GM21526 (cell line): ENCODE results near the gene EVI2B.
"Not testable (repeated sequence)": the region's sequence is repeated elsewhere in the genome, so short reads cannot be mapped to it uniquely, and the experiment has no call there.

Source experiments
- ATAC-seq: cut with Tn5 transposase; IDR thresholded peaks from one replicate; pipeline ENCODE4 v1.9.1; 2021; ENCODE audit warnings: moderate library complexity; ENCODE audit not compliant: unreplicated experiment, low FRiP score

The EVI2B gene, protein sequence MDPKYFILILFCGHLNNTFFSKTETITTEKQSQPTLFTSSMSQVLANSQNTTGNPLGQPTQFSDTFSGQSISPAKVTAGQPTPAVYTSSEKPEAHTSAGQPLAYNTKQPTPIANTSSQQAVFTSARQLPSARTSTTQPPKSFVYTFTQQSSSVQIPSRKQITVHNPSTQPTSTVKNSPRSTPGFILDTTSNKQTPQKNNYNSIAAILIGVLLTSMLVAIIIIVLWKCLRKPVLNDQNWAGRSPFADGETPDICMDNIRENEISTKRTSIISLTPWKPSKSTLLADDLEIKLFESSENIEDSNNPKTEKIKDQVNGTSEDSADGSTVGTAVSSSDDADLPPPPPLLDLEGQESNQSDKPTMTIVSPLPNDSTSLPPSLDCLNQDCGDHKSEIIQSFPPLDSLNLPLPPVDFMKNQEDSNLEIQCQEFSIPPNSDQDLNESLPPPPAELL

DNA sequence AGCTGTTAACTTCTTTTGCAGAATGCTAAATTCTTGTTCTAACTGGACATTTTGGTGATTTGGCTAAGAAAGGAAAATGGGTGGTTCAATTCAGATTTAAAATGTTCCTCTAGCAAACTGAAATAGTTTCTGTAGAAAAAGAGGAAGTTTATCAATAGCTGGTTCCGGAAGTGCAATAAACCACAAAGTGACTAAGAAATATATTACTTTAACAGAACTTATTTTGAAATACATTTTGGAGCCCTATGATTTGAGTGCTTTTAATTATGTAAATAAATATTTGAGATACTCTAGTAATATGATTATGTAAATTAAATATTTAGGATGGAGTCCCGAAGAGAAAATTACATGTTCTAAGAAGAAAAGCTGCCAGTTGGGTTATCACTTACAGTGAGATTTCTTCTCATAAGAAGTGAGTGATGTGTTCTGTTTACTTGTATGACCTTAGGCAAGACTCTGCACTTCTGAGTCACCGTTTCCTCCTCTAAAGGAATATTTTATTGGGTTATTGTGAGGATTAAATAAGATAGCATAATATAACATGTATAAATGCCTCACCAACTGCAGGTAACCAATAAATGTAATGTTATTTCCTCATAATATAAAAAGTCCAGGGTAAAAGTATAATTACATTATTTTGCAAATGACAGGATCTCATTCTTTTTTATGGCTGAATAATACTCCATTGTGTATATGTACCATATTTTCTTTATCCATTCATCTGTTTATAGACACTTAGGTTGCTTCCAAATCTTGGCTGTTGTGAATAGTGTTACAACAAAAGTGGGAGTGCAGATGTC, at the start of gene EVI2B:
EVI2B (minus strand) TSS at position 73 of the 800 bp plus-strand sequence. CDS start 8,445 bp downstream, outside the sequence.
- no peak for ATAC-seq

DNA sequence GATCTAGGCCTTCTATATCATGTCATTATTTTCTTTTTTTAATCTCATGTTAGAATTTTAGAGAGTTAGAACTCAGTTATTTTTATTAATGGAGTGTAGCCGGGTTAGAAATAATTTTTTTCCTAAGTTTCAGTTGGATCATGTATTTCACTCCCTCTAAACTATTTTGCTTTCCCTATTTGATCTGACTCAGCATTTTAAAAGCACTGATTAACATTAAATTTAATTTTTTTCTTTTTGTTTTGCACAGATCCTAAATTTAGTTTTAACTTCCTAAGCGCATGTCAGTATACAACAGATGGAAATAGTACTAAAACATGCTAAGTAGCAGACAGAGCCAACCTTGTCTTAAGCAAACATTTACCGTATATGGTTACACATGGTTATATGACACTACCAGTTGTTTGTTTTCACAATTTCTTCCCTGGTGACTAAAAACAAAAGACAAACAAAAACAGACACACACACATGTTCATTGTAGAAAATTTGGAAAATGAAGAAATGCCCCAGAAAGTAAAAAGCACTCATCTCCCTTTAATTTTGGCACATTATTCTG, 44.1 kb upstream of the EVI2B start:
- ATAC-seq, result no peak

DNA sequence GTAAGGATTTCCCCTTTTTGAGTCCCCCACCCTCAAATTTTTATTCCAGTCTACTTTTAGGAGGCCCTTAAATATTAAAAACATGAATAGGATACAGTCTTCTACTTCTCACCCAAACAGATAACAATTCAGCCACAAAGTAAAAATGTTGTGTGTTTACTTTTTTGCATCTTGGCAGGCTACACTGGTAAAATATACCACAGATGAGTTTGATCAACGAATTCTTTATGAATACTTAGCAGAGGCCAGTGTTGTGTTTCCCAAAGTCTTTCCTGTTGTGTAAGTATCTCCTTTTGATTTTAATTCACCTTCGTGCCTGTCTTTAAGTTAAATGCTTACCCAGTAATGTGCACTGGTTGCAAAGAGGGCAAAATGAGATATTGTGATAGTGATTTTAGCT, 43.2 kb upstream of the EVI2B start:
- no peak for ATAC-seq

DNA sequence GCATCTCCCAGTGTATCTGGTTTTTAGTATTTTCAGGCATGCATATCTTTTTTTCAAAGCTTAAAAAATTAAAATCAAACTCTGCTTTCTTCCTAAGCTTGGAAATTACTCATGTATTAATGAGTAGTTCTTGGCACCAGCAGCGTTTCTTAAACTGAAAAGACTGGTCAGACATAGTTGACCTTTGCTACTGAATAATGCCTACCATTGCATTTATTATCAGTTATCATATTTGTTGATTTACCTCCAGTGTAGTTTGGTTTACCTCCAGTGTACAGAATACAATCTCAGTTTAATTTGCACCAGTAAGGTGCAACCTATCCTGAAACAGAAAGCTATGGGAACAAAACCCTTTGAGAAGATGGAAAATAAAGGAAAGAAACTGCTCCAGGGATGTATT, 42.1 kb upstream of the EVI2B start:
- ATAC-seq, result no peak

DNA sequence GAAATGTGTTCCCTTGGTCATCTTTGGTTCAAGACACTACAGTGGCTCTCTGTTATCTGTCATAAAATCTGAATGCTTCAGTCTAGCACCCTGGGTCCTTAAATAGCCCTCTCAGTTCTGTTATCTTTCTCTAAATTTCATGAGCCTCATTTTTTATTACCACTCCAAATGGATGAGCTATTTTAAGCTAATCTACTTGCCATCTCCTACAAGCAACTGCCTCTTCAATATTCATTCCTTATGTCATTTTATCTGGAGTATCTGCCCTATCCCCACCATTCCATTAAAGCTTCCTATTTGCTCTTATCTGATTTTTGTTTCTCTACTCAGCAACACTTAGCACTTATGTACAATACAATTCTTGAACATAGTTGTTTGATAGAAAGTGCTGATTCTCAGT, 35.6 kb upstream of the EVI2B start:
- no peak for ATAC-seq

DNA sequence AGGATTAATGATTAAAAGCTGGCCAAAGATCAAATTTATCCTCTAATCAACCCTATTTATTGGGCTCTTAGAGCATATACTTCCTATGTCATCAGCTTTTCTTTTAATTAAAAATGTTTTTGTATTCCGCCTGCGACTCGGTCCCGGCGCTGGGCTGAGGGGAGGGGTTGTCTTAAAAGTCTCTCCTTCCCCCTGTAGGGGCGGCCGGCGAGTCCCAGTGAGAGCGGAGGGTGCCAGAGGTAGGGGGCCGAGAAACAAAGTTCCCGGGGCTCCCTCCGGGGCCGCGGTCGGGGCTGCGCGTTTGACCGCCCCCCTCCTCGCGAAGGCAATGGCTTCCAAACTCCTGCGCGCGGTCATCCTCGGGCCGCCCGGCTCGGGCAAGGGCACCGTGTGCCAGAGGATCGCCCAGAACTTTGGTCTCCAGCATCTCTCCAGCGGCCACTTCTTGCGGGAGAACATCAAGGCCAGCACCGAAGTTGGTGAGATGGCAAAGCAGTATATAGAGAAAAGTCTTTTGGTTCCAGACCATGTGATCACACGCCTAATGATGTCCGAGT, 31.4 kb upstream of the EVI2B start:
- ATAC-seq, result not testable (repeated sequence)

DNA sequence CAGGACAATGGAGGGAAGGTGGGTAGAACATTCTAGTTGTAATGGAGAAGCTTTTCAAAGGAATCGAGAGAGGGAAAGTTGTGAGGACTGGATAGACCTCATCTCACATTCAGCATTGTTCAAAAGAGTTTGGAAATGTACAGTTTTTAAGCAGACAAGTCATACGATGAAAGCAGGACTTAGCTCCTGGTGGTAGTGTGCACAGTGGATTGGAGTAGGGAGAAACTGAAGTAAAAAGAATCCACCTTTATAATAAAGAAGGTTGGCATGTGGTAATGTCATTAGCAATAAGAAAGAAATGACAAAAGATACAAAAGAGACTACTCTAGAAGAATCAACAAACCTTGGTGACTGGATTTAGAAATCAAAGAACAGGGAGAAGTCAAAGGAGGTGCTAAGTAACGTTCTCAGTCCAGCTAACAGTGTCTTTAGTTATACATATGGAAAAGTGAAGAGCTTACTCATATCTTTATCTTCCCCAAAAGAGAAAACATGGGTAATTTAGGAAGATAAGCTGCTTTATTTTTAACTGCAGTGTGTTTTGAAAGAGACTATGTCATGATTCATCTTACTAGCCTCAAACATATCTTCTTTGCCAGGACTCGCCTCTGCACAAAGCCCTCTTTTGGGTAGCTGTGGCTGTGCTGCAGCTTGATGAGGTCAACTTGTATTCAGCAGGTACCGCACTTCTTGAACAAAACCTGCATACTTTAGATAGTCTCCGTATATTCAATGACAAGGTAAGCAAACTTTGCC, 26.2 kb upstream of the EVI2B start:
- no peak for ATAC-seq

DNA sequence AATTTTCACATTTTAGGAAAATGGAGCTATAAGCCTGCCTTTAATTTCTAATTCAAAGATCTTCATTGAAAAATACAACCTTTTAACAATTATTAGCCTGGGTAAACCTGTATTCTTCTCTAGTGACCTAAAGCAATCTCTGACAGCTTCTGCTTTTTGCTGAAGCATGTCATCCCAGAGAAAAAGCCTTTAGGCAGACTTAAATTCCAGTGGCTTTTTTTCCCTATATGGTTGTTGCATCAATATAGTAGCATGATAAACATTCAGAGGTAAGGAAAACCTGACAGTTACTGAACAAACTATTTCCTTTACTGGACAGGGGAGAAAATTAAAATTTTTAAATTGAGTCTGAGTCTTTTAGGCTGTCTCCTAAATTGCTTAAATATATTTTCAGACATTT, 15.4 kb upstream of the EVI2B start:
- no peak for ATAC-seq

DNA sequence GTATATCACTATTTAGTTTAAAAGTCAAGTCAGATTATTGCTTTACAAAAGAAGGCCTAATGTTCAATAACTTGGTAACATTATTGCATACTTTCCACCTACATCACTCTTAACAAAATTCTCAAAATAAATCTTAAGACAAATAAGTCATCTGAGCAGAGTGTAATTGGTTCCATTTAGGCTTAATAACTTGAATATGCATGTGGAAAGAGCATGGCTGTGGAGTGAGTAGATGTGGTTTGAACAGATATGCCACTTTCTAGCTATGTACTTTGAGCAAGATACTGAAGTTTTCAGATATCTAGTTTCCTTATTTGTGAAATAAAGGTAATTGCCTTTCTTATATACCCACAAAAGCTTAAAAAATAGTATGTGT, 14.3 kb upstream of the EVI2B start:
- ATAC-seq, result no peak

DNA sequence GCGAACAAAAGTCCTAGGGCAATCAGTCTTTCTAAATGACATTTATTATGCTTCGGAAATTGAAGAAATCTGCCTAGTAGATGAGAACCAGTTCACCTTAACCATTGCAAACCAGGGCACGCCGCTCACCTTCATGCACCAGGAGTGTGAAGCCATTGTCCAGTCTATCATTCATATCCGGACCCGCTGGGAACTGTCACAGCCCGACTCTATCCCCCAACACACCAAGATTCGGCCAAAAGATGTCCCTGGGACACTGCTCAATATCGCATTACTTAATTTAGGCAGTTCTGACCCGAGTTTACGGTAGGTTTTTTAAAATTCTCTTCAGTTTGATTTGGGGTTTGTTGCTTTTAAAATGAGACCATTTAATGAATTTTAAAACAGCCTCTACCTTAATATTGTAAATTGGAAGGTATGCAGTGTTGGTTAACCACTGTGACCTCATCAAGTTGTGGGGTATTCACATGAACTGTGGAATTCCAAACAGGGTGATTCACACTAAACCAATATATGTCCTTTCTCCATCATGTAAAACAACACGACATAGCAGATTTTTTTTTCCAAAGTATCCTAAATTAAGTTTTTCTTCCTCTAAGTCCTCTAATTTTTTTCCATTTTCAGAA, 13.8 kb upstream of the EVI2B start:
- ATAC-seq, result no peak

DNA sequence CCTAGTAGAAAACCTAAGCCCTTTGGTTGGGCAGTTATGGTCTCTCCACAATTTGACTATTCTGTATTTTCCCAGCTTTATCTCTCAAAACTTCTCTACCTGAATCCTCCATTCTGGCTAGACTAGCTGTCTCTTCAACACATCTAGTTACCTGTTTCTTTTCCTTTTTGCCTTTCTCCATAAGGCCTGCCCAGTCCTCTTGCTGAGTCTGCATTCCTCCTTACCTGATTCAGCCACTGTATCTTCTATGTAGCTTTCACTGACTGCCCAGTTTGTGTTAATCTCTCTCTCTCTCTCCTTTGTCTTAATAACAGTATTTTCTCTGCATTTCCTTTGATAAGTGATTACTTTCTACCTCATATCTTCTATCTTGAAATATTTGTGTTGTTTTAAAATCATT, 9.7 kb upstream of the EVI2B start:
- ATAC-seq, result no peak

DNA sequence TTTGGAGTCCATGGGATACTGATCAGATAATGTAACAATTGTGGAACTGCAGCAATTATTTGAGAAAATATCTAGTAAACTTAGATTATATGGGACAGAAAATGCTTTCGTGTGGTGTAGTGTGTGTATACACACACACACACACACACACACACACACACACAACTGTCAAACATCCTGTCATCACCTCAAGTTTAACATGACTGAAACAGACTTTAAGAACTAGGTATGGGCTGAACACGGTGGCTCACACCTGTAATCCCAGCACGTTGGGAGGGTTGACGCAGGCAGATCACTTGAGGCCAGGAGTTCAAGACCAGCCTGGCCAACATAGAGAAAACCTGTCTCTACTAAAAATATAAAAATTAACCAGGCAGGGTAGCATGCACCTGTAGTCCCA, 8.1 kb upstream of the EVI2B start:
- ATAC-seq, result no peak

DNA sequence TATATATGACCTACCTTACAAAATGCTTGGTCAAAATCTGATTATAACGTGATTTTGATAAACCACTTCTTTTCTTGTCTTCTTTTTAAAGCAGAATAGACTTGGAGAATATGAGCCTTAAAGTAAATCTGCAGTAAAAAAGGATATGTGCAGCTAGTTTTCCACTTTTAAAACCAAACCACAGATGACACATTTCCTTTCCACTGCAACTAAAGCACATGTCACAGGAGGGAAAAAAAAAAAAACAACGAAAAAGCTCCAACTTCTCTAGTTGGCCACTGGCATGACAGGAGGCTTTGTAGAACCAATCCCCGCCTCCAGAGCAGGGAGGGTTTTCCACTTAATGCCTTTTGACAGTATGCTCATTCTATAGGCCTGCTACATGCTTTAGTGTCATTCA, 7.6 kb upstream of the EVI2B start, which contains the start of gene EVI2A:
EVI2A (minus strand) TSS at position 142 of the 400 bp plus-strand sequence. CDS start 2,609 bp downstream, outside the sequence.
- ATAC-seq, result peak; percentile 34

DNA sequence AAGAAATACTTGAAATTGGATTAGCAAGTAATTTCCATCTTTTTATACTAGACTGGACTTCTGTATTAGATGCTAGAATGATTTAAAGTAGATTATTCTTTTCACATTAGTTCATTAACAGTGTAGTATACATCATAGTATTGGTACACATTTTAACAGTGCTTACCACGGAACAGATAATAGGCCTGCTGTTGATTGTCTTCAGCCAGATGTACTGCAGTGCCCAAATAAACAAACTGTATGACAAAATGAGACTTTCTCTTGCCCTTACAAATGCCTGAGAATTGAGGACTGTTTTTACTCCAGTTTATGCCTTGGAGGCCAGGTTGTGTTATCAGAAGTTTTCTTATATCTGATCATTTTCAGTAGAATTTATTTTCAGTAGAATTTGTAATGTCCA, 6.9 kb upstream of the EVI2B start:
- ATAC-seq, result no peak

DNA sequence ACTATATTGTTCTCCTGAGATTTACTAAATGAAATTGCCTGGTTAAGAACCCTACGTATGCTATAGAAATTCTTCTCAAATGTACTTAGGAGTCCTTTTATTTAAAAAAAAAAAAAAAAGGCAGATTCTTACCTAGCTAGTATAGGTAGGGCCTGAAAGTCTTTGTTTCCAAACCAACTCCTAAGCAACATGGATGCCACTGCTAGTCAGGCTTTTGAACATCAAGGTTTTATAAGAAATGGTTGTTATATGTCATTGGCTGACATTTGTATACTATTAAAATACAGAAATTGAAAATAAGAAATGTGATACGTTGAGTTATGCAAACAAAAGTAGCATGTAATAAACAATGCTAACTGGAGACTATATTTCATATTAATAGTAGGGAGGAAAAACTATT, 6.4 kb upstream of the EVI2B start:
- no peak for ATAC-seq

DNA sequence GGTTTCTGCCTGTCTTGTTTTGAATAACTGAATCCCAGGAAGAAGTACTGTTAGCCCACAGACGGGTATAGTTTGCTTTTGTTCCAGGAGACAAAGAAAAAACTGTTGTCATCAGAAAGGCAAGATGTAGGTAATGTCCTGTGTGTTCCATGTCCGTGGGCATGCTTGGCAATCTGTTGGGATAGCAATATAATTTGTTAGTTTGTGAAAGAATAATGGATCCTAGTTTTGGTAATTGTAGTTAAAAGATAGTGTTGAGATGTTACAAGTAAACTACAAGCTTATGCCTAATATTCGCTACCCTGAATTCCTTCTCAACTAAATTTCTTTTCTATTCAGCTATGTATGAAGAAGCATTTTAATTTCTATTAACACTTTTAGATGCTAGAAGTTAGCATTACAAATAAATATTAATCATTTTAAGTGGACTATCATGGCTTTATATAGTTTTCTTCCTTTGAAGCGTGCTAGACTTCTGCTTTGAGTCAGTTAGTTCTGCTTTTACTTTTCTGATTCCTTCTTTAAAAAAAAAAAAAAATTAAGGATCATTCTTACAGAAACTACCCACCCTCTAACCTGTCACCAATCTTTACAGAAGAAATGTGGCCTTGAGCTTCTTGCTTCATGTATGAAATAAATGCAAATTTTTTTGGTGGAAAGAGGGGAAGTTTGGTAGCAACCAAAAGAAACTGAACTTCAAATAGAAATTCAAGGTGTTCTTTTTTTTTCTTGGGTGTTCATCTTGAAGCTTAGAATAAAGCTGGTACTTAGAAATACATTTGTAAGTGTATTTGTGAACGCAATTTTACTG, 5.2 kb upstream of the EVI2B start:
- no peak for ATAC-seq

DNA sequence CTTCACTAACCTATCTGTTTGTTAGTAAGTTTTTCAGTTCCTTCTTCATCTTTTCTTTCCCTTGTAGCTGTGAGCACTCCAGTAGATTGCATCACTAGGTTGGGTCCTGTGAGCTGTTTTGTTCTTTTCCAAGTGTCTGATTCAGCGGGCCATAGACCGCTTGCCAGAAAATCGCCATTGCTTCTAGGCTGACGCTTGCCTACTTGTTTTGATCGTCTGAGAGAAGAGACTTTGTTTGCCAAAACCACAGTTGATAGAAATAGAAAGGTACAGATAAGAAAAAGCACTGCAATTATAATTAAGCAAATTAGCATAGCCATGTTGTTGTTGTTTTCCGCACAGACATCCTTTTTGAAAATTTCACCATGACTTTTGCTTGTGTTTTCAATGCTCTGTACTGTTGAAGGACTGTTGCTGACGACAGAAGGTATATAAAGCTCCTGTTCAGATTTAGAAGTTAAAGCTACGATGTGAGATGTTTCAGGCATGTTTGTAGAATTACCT, 4.5 kb upstream of the EVI2B start:
- ATAC-seq, result no peak

DNA sequence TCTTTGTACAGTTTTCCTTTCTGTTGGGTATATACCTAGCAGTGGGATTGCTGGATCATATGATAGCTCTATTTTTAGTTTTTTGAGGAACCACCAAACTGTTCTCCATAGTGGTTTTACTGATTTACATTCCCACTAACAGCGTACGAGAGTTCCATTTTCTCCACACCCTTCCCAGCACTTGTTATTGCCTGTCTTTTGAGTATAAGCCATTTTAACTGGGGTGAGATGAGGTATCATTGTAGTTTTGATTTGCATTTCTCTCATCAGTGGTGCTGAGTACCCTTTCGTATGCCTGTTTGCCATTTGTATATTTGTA, 887 bp upstream of the EVI2B start:
- no peak for ATAC-seq

DNA sequence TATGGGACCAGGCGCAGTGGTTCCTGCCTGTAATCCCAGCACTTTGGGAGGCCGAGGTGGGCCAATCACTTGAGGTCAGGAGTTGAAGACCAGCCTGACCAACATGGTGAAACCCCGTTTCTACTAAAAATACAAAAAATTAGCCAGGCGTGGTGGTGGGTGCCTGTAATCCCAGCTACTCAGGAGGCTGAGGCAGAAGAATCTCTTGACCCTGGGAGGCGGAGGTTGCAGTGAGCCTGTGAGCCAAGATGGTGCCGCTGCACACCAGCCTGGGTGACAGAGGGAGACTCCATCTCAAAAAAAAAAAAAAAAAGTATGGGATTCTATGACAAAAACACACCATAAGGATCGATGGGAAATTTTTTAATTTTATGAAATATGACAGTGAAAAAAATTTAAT, 1.6 kb downstream of the EVI2B start:
- ATAC-seq, result not testable (repeated sequence)
